Neutrophil (primary cell): ENCODE data around the gene WHAMM.
"Not testable (repeated sequence)": the region's sequence is repeated elsewhere in the genome, so short reads cannot be mapped to it uniquely, and the experiment has no call there.

Experiments used
- H3K27ac ChIP-seq: fragments of 200-600 bp; sonication (generic); 2 replicates; pipeline ENCODE4 v1.5.1; 2016; ENCODE audit warnings: mild to moderate bottlenecking, moderate library complexity
- H3K27me3 ChIP-seq: fragments of 200-600 bp; sonication (generic); 2 replicates; pipeline ENCODE4 v1.6.0; 2016; ENCODE audit warnings: mild to moderate bottlenecking
- H3K36me3 ChIP-seq: fragments of 200-600 bp; sonication (generic); 2 replicates; pipeline ENCODE4 v1.5.1; 2017
- H3K4me1 ChIP-seq, 2 experiments: fragments of 200-600 bp in 1 of 2; sonication (generic) in 1 of 2; 1 replicate in 1 of 2; 2 replicates in 1 of 2; pipeline versions ENCODE4 v1.5.1 to v1.6.1; 2013 to 2016; ENCODE audit warnings: low read depth in 1 of 2, low read length in 1 of 2, mild to moderate bottlenecking in 1 of 2, moderate library complexity in 1 of 2; ENCODE audit not compliant: control insufficient read depth in 1 of 2, insufficient read depth in 1 of 2
- H3K4me3 ChIP-seq, 2 experiments: fragments of 200-600 bp in 1 of 2; sonication (generic) in 1 of 2; 1 replicate in 1 of 2; 2 replicates in 1 of 2; pipeline ENCODE4 v1.5.1; 2013 to 2016; ENCODE audit warnings: low read depth in 1 of 2, low read length in 1 of 2, mild to moderate bottlenecking in 1 of 2, moderate library complexity in 1 of 2
- H3K9me3 ChIP-seq: fragments of 200-600 bp; sonication (generic); 2 replicates; pipeline ENCODE4 v1.5.1; 2016
- CTCF ChIP-seq: fragments of 200-600 bp; sonication (generic); IDR thresholded peaks from 2 replicates; pipeline ENCODE4 v1.5.1; 2016; ENCODE audit warnings: antibody characterized with exemption

The WHAMM gene

GRCh38 chr15:82810890-82811426, 1.5 kb downstream of the WHAMM start:
- Histone ChIP-seq H3K4me3 (peak overlapping the region; percentile 85 to 88), H3K4me1 (peaks cover 24 to 27% of the 10 kb centered on the region in 2 experiments), H3K9me3 (no peaks in the 10 kb centered on the region), H3K27ac (peak overlapping the region; percentile 97), H3K27me3 (no peaks in the 10 kb centered on the region), H3K36me3 (peaks cover 17% of the 10 kb centered on the region)
- TF ChIP-seq CTCF, result no peak

GRCh38 chr15:82812994-82813393, 3.6 kb downstream of the WHAMM start:
- Histone ChIP-seq H3K9me3 (no peaks in the 10 kb centered on the region), H3K4me3 (no peak overlapping the region), H3K36me3 (peaks cover 38% of the 10 kb centered on the region), H3K27me3 (no peaks in the 10 kb centered on the region), H3K27ac (no peak overlapping the region), H3K4me1 (peaks cover 24 to 27% of the 10 kb centered on the region in 2 experiments)
- no peak for TF ChIP-seq CTCF

GRCh38 chr15:82820128-82820527, 10.7 kb downstream of the WHAMM start:
- H3K9me3 ChIP-seq, result no peaks in the 10 kb centered on the region
- no peak overlapping the region for H3K27ac ChIP-seq
- H3K36me3 ChIP-seq, result peaks cover 89% of the 10 kb centered on the region
- no peaks in the 10 kb centered on the region for H3K4me1 ChIP-seq
- no peak overlapping the region for H3K4me3 ChIP-seq
- no peak for TF ChIP-seq CTCF
- no peaks in the 10 kb centered on the region for H3K27me3 ChIP-seq

DNA sequence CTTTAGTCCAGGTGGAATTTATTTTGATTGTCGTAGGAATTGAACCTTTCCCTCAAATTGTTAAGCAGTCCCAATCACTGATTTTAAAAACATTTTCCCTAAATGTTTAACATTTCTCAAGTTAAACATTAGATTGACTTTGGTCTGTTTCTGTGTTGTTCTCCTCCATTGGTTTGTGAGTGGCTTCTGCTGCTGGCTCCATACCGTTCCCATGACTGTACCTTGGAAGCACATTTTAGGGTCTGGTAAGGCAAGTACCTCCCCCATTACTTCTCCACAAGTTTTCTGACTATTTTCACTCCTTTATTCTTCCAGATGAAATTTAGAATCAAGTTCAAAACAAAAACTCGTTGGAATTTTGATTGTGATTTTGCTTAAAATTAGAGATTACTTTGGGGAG, 12.0 kb downstream of the WHAMM start:
- H3K36me3 ChIP-seq, result peaks cover 89% of the 10 kb centered on the region
- H3K4me1 ChIP-seq, H3K27ac ChIP-seq, H3K4me3 ChIP-seq, H3K27me3 ChIP-seq, H3K9me3 ChIP-seq: not testable (repeated sequence)

GRCh38 chr15:82821851-82822250, 12.4 kb downstream of the WHAMM start:
- not testable (repeated sequence) for H3K4me1 ChIP-seq, H3K27me3 ChIP-seq, H3K9me3 ChIP-seq, H3K27ac ChIP-seq, H3K4me3 ChIP-seq
- H3K36me3 ChIP-seq, result peaks cover 89% of the 10 kb centered on the region

GRCh38 chr15:82823049-82823448, 13.6 kb downstream of the WHAMM start:
- H3K36me3 ChIP-seq, result peaks cover 89% of the 10 kb centered on the region
- H3K4me3 ChIP-seq, result no peak overlapping the region
- no peaks in the 10 kb centered on the region for H3K9me3 ChIP-seq
- no peaks in the 10 kb centered on the region for H3K27me3 ChIP-seq
- no peaks in the 10 kb centered on the region for H3K4me1 ChIP-seq
- TF ChIP-seq CTCF, result no peak
- no peak overlapping the region for H3K27ac ChIP-seq

DNA sequence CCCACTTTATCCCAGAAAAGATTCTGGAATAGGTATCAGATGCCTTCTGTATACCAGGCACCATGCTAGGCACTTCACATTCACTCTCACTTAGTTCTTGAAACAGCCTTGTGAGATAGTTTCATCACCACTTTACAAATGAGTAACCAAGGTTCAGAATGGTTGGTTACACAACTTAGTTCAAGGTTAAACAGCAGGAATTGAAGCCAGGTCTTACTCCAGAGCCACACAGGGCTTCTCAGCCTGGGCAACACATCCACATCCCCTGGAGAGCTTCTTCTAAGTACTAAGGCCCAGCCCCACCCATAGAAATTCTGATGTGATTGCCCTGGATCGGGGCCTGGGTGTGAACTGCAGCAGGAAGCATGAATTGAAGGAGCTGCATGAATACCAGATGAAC, 18.6 kb downstream of the WHAMM start:
- H3K4me1 ChIP-seq, result no peaks in the 10 kb centered on the region
- peaks cover 95% of the 10 kb centered on the region for H3K36me3 ChIP-seq
- H3K27me3 ChIP-seq, result no peaks in the 10 kb centered on the region
- H3K27ac ChIP-seq, result no peak overlapping the region
- no peaks in the 10 kb centered on the region for H3K9me3 ChIP-seq
- H3K4me3 ChIP-seq, result no peak overlapping the region
- no peak for TF ChIP-seq CTCF
